GM12878 (cell line): Measurements from ENCODE around the gene DPY30. TPM values are rescaled to one million over a fixed set of nuclear protein-coding genes. Genes with fewer than 3 reads are reported as not detected.

Source experiments
- ATAC-seq: fragments of 200-7000 bp; cut with Tn5 transposase; 3 replicates; pipeline ENCODE4 v1.9.1; 2020; ENCODE audit warnings: mild to moderate bottlenecking, moderate library complexity
- BruUV-seq: library from RNA; stranded (reverse); fragments of 400-500 nt; replicated peaks from 2 replicates; lab custom pipeline; 2021; lab: Mats Ljungman, UMichigan
- CTCF ChIA-PET: fragments of 300-600 bp; sonication (Branson Sonifier 250); formaldehyde crosslinking; extraction: SDS; loops from one replicate; lab custom pipeline; 2021; ENCODE audit warnings: inconsistent platforms; lab: Yijun Ruan, JAX
- POLR2A ChIA-PET: fragments of 350-600 bp; formaldehyde crosslinking; extraction: SDS; loops from one replicate; lab custom pipeline; 2021; ENCODE audit warnings: inconsistent platforms; lab: Charles Lee
- RAD21 ChIA-PET: fragments of 300-600 bp; sonication (Branson Sonifier 250); formaldehyde crosslinking; loops from one replicate; lab custom pipeline; 2023; ENCODE audit warnings: antibody characterized with exemption; ENCODE audit not compliant: unreplicated experiment; lab: Charles Lee
- SMC1A ChIA-PET: fragments of 300-600 bp; sonication (Branson Sonifier 250); formaldehyde crosslinking; loops from one replicate; lab custom pipeline; 2023; ENCODE audit not compliant: unreplicated experiment, uncharacterized antibody; lab: Charles Lee
- DNase-seq: peaks from one replicate; pipeline ENCODE4 v3.0.0-alpha.2; 2011; ENCODE audit warnings: low read depth, low spot score
- FAIRE-seq: peaks from 3 replicates; lab custom pipeline; 2011; peaks lifted over from hg19 to GRCh38; lab: Jason Lieb, UNC
- H2AFZ ChIP-seq: 2 replicates; pipeline ENCODE4 v1.6.0; 2011; ENCODE audit warnings: low read depth, low read length, control low read depth; ENCODE audit not compliant: control insufficient read depth
- H3K27ac ChIP-seq: 2 replicates; pipeline ENCODE4 v1.5.1; 2011; ENCODE audit warnings: control low read depth; ENCODE audit not compliant: control insufficient read depth, insufficient read depth
- H3K27me3 ChIP-seq, 2 experiments: replicated peaks in 1 of 2; 2 replicates each; pipeline versions ENCODE4 v1.6.0 to v1.6.1; 2011; ENCODE audit warnings: low read length in 1 of 2; ENCODE audit not compliant: control insufficient read depth in 2 of 2, insufficient read depth in 2 of 2
- H3K36me3 ChIP-seq, 2 experiments: 2 replicates each; pipeline ENCODE4 v1.5.1; 2011; ENCODE audit warnings: low read length in 1 of 2; ENCODE audit not compliant: control insufficient read depth in 2 of 2, insufficient read depth in 2 of 2
- H3K4me1 ChIP-seq: 2 replicates; pipeline ENCODE4 v1.6.1; 2011; ENCODE audit warnings: mild to moderate bottlenecking, low read length, moderate library complexity, mixed read lengths; ENCODE audit not compliant: control insufficient read depth, insufficient read depth
- H3K4me2 ChIP-seq: 2 replicates; pipeline ENCODE4 v1.6.0; 2011; ENCODE audit warnings: control low read depth; ENCODE audit not compliant: control insufficient read depth, insufficient read depth
- H3K4me3 ChIP-seq: fragments of 200-600 bp; sonication (generic); 2 replicates; pipeline ENCODE4 v1.5.1; 2016
- H3K79me2 ChIP-seq: 2 replicates; pipeline ENCODE4 v1.6.0; 2011; ENCODE audit warnings: low read length; ENCODE audit not compliant: control insufficient read depth, insufficient read depth
- H3K9ac ChIP-seq: 2 replicates; pipeline ENCODE4 v1.8.0; 2011; ENCODE audit warnings: low read length, control low read depth, mixed read lengths; ENCODE audit not compliant: control insufficient read depth, insufficient read depth
- H3K9me3 ChIP-seq: replicated peaks from 3 replicates; pipeline ENCODE4 v1.5.1; 2011; ENCODE audit warnings: mild to moderate bottlenecking, low read length; ENCODE audit not compliant: control insufficient read depth, insufficient read depth
- H4K20me1 ChIP-seq: 2 replicates; pipeline ENCODE4 v1.6.0; 2011; ENCODE audit not compliant: control insufficient read depth, insufficient read depth
- ZNF217 ChIP-seq: fragments of 450-650 bp; IDR thresholded peaks from 2 replicates; pipeline ENCODE4 v1.6.1; 2017; ENCODE audit warnings: antibody characterized with exemption, mild to moderate bottlenecking
- WGBS: methylation state at CpG from one replicate; pipeline ENCODE4 v1.1.6; 2016; ENCODE audit warnings: low lambda C conversion rate; ENCODE audit not compliant: insufficient replicate concordance, insufficient coverage; ENCODE audit errors: missing lambda C conversion rate; 5-methylcytosine and 5-hydroxymethylcytosine counted together
- in situ Hi-C: fragments of 300-500 bp; cut with MboI; formaldehyde crosslinking; loops from 9 replicates; pipeline ENCODE4 v1.14.3; 2018; ENCODE audit warnings: mixed read lengths
- intact Hi-C: fragments of 100-400 bp; cut with micrococcal nuclease; formaldehyde crosslinking; loops from one replicate; pipeline ENCODE4 v1.14.2; 2022; ENCODE audit not compliant: unreplicated experiment
- polyA plus RNA-seq, 11 experiments: library from polyadenylated mRNA; depleted of rRNA in 4 of 11; unstranded in 6 of 11; stranded (reverse) in 5 of 11; fragments of >200 nt; fragmentation: Nextera tagmentation in 4 of 11; fragmentation: Illumina TruSeq in 1 of 11; extraction: Ambion mirVana in 4 of 11; extraction: Trizol in 1 of 11; gene quantifications; 1 replicate in 1 of 11; 2 replicates in 10 of 11; pipeline versions ENCODE4 v1.2.1 to v1.2.3, GENCODE V29; 2011 to 2016; ENCODE audit warnings: inconsistent platforms in 2 of 11, missing spikeins in 2 of 11, low read depth in 1 of 11
- total RNA-seq, 4 experiments: library from RNA; depleted of rRNA in 3 of 4; stranded (reverse); fragments of >200 nt in 3 of 4; fragmentation: Illumina TruSeq in 1 of 4; extraction: Trizol in 1 of 4; gene quantifications; 2 replicates each; pipeline versions ENCODE4 v1.2.1 to v1.2.3, GENCODE V29; 2013 to 2021
- TF ChIP-seq, protein P1 (sequence below): fragments of 450-650 bp; IDR thresholded peaks from 2 replicates; pipeline ENCODE4 v1.6.1; 2018; ENCODE audit warnings: borderline replicate concordance, mild to moderate bottlenecking; ENCODE audit not compliant: partially characterized antibody

DPY30 gene
- total and polyA plus RNA-seq, 10 of the 15 experiments (the other 5 are each of a cell fraction or from before 2014, with no cell fraction given): 45.8 to 307 (median 89.2) TPM

DNA sequence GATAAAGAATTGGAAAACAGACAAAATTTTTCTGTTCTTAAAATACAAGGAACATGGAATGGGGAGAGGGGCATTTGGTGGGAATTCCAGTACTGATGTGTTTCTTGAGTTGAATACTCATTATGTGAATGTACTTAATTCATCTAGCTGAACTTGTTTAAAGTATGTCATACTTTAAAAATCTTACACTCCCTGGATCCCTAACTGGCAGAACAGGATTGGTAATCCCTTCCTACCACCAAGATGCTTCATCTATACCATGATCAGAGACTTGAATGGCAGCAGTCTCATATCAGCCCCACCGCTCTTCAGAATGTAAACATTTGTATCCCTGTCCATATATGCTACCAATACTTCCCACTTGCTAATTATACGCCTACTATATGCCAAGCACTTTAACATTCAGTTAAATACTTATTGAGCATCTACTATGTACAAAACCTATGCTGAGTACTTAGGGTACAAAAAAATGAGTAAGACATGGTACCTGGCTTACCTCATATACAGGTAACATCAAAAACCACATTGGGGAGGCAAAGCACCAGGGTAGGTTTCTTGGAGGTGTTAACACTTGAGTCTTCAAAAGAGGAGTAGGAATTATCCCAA is 34.1 kb downstream of the DPY30 start:
- in situ Hi-C loops (no loop called here), intact Hi-C loops (loop anchor here (5.0 kb wide), 1 partner anchor 38 kb away; no protein-coding TSS in a partner anchor)
- ChIA-PET SMC1A (interaction anchor here (2.3 to 2.5 kb wide), 2 partner anchors 33 to 45 kb away, joined by 7 to 12 read pairs; no protein-coding TSS in a partner anchor), POLR2A (interaction anchor here (2.1 kb wide), 1 partner anchor 34 kb away, joined by 7 read pairs; the partner anchor contains the start of gene DPY30), RAD21 (interaction anchor here (0.9 to 1.2 kb wide), 2 partner anchors 14 to 126 kb away, joined by 3 read pairs; no protein-coding TSS in a partner anchor), CTCF (interaction anchor here (0.8 kb wide), 1 partner anchor 119 kb away, joined by 6 read pairs; no protein-coding TSS in a partner anchor)
- WGBS: 100% methylated on average over 2 of the region's 2 CpGs
- H3K79me2 ChIP-seq: peaks cover 87% of the 10 kb centered on the region
- no TSS peak for BruUV-seq
- H3K9ac ChIP-seq: no peak overlapping the region
- peaks cover 10% of the 10 kb centered on the region for H3K4me1 ChIP-seq
- no peaks in the 10 kb centered on the region for H3K27me3 ChIP-seq
- TF ChIP-seq, protein P1, sequence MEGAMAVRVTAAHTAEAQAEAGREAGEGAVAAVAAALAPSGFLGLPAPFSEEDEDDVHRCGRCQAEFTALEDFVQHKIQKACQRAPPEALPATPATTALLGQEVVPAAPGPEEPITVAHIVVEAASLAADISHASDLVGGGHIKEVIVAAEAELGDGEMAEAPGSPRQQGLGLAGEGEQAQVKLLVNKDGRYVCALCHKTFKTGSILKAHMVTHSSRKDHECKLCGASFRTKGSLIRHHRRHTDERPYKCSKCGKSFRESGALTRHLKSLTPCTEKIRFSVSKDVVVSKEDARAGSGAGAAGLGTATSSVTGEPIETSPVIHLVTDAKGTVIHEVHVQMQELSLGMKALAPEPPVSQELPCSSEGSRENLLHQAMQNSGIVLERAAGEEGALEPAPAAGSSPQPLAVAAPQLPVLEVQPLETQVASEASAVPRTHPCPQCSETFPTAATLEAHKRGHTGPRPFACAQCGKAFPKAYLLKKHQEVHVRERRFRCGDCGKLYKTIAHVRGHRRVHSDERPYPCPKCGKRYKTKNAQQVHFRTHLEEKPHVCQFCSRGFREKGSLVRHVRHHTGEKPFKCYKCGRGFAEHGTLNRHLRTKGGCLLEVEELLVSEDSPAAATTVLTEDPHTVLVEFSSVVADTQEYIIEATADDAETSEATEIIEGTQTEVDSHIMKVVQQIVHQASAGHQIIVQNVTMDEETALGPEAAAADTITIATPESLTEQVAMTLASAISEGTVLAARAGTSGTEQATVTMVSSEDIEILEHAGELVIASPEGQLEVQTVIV: no peak
- 0 out of 2 replicates have a peak, but pooled peaks have one; percentile 47 for TF ChIP-seq ZNF217
- H3K4me2 ChIP-seq: peak overlapping the region; percentile 21
- H4K20me1 ChIP-seq: no peaks in the 10 kb centered on the region
- H3K4me3 ChIP-seq: peak overlapping the region; percentile 54; the same call in 1 of the 2 replicates
- H3K36me3 ChIP-seq: no peaks in the 10 kb centered on the region
- no peak overlapping the region for H3K27ac ChIP-seq
- ATAC-seq (no peak), FAIRE-seq (no peak), DNase-seq (no peak)
- no peaks in the 10 kb centered on the region for H3K9me3 ChIP-seq
- no peak overlapping the region for H2AFZ ChIP-seq
